H1 (cell line): ENCODE measurements around the gene ITIH1. TPM values are rescaled to one million over a fixed set of nuclear protein-coding genes. Genes with fewer than 3 reads are reported as not detected.

ENCODE experiments used
- CTCF ChIA-PET: fragments of 300-600 bp; sonication (Branson Sonifier 250); formaldehyde crosslinking; loops from one replicate; lab custom pipeline; 2021; ENCODE audit not compliant: partially characterized antibody; lab: Charles Lee
- POLR2A ChIA-PET: fragments of 300-600 bp; sonication (Branson Sonifier 250); formaldehyde crosslinking; loops from one replicate; lab custom pipeline; 2021; ENCODE audit warnings: inconsistent platforms; ENCODE audit not compliant: partially characterized antibody; lab: Charles Lee
- DNase-seq, 2 experiments: peaks; one replicate each; pipeline versions ENCODE4 v3.0.0 to v3.0.0-alpha.2; 2010 to 2022; ENCODE audit warnings: low spot score in 2 of 2, low read depth in 1 of 2, mixed read lengths in 1 of 2
- FAIRE-seq: peaks from 2 replicates; lab custom pipeline; 2011; peaks lifted over from hg19 to GRCh38; lab: Jason Lieb, UNC
- H2AFZ ChIP-seq: 2 replicates; pipeline ENCODE4 v1.8.1; 2012; ENCODE audit warnings: low read length, inconsistent platforms
- H2AK5ac ChIP-seq: 2 replicates; pipeline ENCODE4 v1.6.1; 2013; ENCODE audit warnings: low read depth, low read length
- H2BK120ac ChIP-seq: replicated peaks from 2 replicates; pipeline ENCODE3; 2013; ENCODE audit warnings: low read depth, low read length, inconsistent platforms
- H2BK12ac ChIP-seq: 2 replicates; pipeline ENCODE4 v1.6.1; 2013; ENCODE audit warnings: low read depth, low read length
- H2BK15ac ChIP-seq: 2 replicates; pipeline ENCODE4 v1.6.1; 2013; ENCODE audit warnings: low read length
- H2BK20ac ChIP-seq: 2 replicates; pipeline ENCODE4 v1.6.1; 2013; ENCODE audit warnings: low read length
- H2BK5ac ChIP-seq: 2 replicates; pipeline ENCODE4 v1.6.1; 2013; ENCODE audit warnings: low read depth, low read length
- H3K14ac ChIP-seq: 2 replicates; pipeline ENCODE4 v1.6.1; 2013; ENCODE audit warnings: inconsistent platforms; ENCODE audit not compliant: insufficient read length
- H3K18ac ChIP-seq: 2 replicates; pipeline ENCODE4 v1.6.1; 2013; ENCODE audit warnings: low read length; ENCODE audit errors: extremely low read depth
- H3K23ac ChIP-seq: 2 replicates; pipeline ENCODE4 v1.6.1; 2013; ENCODE audit warnings: inconsistent platforms; ENCODE audit not compliant: insufficient read length
- H3K23me2 ChIP-seq: 2 replicates; pipeline ENCODE4 v1.6.1; 2013; ENCODE audit warnings: low read depth, low read length
- H3K27ac ChIP-seq: 2 replicates; pipeline ENCODE4 v1.6.1; 2011; ENCODE audit warnings: low read depth, low read length, inconsistent platforms
- H3K27me3 ChIP-seq, 4 experiments: replicated peaks in 1 of 4; 1 replicate in 1 of 4; 2 replicates in 3 of 4; pipeline versions ENCODE4 v1.6.1 to v1.8.1; 2011 to 2013; ENCODE audit warnings: low read length in 3 of 4, mild to moderate bottlenecking in 3 of 4, inconsistent platforms in 2 of 4, mixed read lengths in 2 of 4, moderate library complexity in 1 of 4; ENCODE audit not compliant: control insufficient read depth in 3 of 4, insufficient read depth in 3 of 4; ENCODE audit errors: extremely low read depth in 1 of 4
- H3K36me3 ChIP-seq, 4 experiments: 2 replicates each; pipeline versions ENCODE4 v1.6.1 to v1.8.1; 2011 to 2013; ENCODE audit warnings: mild to moderate bottlenecking in 4 of 4, low read length in 3 of 4, moderate library complexity in 2 of 4, control low read depth in 1 of 4, inconsistent platforms in 1 of 4; ENCODE audit not compliant: insufficient read depth in 4 of 4, control insufficient read depth in 2 of 4
- H3K4ac ChIP-seq: replicated peaks from 2 replicates; pipeline ENCODE3; 2013; ENCODE audit warnings: low read length, low read depth, mixed read lengths, inconsistent platforms; ENCODE audit not compliant: insufficient read length
- H3K4me1 ChIP-seq, 4 experiments: replicated peaks in 1 of 4; 1 replicate in 1 of 4; 2 replicates in 3 of 4; pipeline versions ENCODE4 v1.6.1 to v1.8.1; 2011 to 2013; ENCODE audit warnings: low read length in 3 of 4, inconsistent platforms in 2 of 4, mixed read lengths in 1 of 4; ENCODE audit not compliant: insufficient read depth in 4 of 4, control insufficient read depth in 3 of 4
- H3K4me2 ChIP-seq, 2 experiments: 2 replicates each; pipeline versions ENCODE4 v1.6.1 to v1.8.1; 2011 to 2013; ENCODE audit warnings: low read depth in 2 of 2, low read length in 2 of 2, control low read depth in 1 of 2, inconsistent platforms in 1 of 2, mild to moderate bottlenecking in 1 of 2; ENCODE audit not compliant: insufficient read depth in 1 of 2
- H3K4me3 ChIP-seq, 4 experiments: fragments of 200-600, 300-600 bp in 1 of 4; sonication (generic), shearing (Covaris generic), sonication (Bioruptor Twin) in 1 of 4; 2 replicates each; pipeline versions ENCODE4 v1.5.1 to v1.8.1; 2011 to 2016; ENCODE audit warnings: low read length in 4 of 4, low read depth in 3 of 4, control low read depth in 2 of 4, inconsistent platforms in 2 of 4, mild to moderate bottlenecking in 2 of 4, mixed read lengths in 1 of 4, moderate library complexity in 1 of 4; ENCODE audit not compliant: insufficient read depth in 2 of 4; ENCODE audit errors: extremely low read depth in 1 of 4
- H3K56ac ChIP-seq: replicated peaks from 2 replicates; pipeline ENCODE3; 2013; ENCODE audit warnings: low read depth, mild to moderate bottlenecking, mixed read lengths, low read length, inconsistent platforms; ENCODE audit not compliant: insufficient read length
- H3K79me1 ChIP-seq: 2 replicates; pipeline ENCODE4 v1.6.1; 2013; ENCODE audit warnings: low read depth, low read length, control low read depth
- H3K79me2 ChIP-seq, 2 experiments: 2 replicates each; pipeline versions ENCODE4 v1.6.1 to v1.8.1; 2012 to 2013; ENCODE audit warnings: low read length in 2 of 2, mild to moderate bottlenecking in 2 of 2, inconsistent platforms in 1 of 2; ENCODE audit not compliant: insufficient read depth in 2 of 2, control insufficient read depth in 1 of 2
- H3K9ac ChIP-seq, 4 experiments: replicated peaks in 1 of 4; 1 replicate in 1 of 4; 2 replicates in 3 of 4; pipeline versions ENCODE4 v1.6.1 to v1.8.1; 2011 to 2013; ENCODE audit warnings: low read depth in 3 of 4, low read length in 3 of 4, control low read depth in 2 of 4, mild to moderate bottlenecking in 2 of 4, moderate library complexity in 2 of 4, inconsistent platforms in 1 of 4; ENCODE audit errors: extremely low read depth in 1 of 4
- H3K9me3 ChIP-seq, 2 experiments: 2 replicates each; pipeline versions ENCODE4 v1.6.1 to v1.8.1; 2012 to 2013; ENCODE audit warnings: mild to moderate bottlenecking in 2 of 2, moderate library complexity in 2 of 2, control low read depth in 1 of 2, inconsistent platforms in 1 of 2, low read depth in 1 of 2, low read length in 1 of 2, mixed read lengths in 1 of 2; ENCODE audit not compliant: insufficient read depth in 2 of 2
- H4K20me1 ChIP-seq, 2 experiments: replicated peaks in 1 of 2; 2 replicates each; pipeline versions ENCODE3 to v1.8.1; 2011 to 2013; ENCODE audit warnings: inconsistent platforms in 2 of 2, low read length in 2 of 2, mild to moderate bottlenecking in 1 of 2; ENCODE audit not compliant: insufficient read depth in 2 of 2, control insufficient read depth in 1 of 2
- H4K5ac ChIP-seq: 2 replicates; pipeline ENCODE4 v1.6.1; 2013; ENCODE audit warnings: low read length, low read depth, mixed read lengths, inconsistent platforms; ENCODE audit not compliant: insufficient read length
- H4K8ac ChIP-seq: 2 replicates; pipeline ENCODE4 v1.8.0; 2013; ENCODE audit warnings: mild to moderate bottlenecking, moderate library complexity, low read length, inconsistent platforms; ENCODE audit not compliant: insufficient read depth; ENCODE audit errors: extremely low read depth
- H4K91ac ChIP-seq: replicated peaks from 2 replicates; pipeline ENCODE3; 2013; ENCODE audit warnings: low read length, mixed read lengths, inconsistent platforms; ENCODE audit not compliant: insufficient read length
- BACH1 ChIP-seq: IDR thresholded peaks from 2 replicates; pipeline ENCODE4 v1.6.1; 2012; ENCODE audit warnings: low read length, improper control_type of control experiment
- CBX8 ChIP-seq: fragments of 300-800, 300-1000 bp; sonication (generic); IDR thresholded peaks from 2 replicates; pipeline ENCODE4 v1.7.1; 2016; ENCODE audit warnings: low read depth, low read length, borderline replicate concordance
- CTBP2 ChIP-seq: IDR thresholded peaks from 2 replicates; pipeline ENCODE4 v1.7.0; 2011; ENCODE audit warnings: borderline replicate concordance, mild to moderate bottlenecking, moderate library complexity, mixed read lengths, low read length; ENCODE audit not compliant: insufficient read depth, insufficient read length
- POU5F1 ChIP-seq: IDR thresholded peaks from 2 replicates; pipeline ENCODE4 v1.6.1; 2011; ENCODE audit warnings: low read depth, mild to moderate bottlenecking, low read length, moderate library complexity
- SIN3A ChIP-seq, 2 experiments: IDR thresholded peaks in 1 of 2; conservative IDR thresholded peaks in 1 of 2; 2 replicates each; pipeline ENCODE4 v1.6.1; 2011 to 2012; ENCODE audit warnings: low read length in 2 of 2, improper control_type of control experiment in 1 of 2, low read depth in 1 of 2, mild to moderate bottlenecking in 1 of 2
- SP4 ChIP-seq: IDR thresholded peaks from 2 replicates; pipeline ENCODE4 v1.6.1; 2012; ENCODE audit warnings: low read length, inconsistent platforms
- SRF ChIP-seq: IDR thresholded peaks from 2 replicates; pipeline ENCODE4 v1.6.1; 2011; ENCODE audit warnings: mild to moderate bottlenecking, low read depth, low read length, moderate library complexity
- WGBS, 2 experiments: shearing (Covaris generic) in 1 of 2; methylation state at CpG; one replicate each; pipeline versions ENCODE4 v1.1.6 to v1.1.7; 2013 to 2015; ENCODE audit warnings: low lambda C conversion rate in 2 of 2, mixed read lengths in 2 of 2, inconsistent platforms in 1 of 2, low coverage in 1 of 2, missing lambda C conversion rate in 1 of 2; ENCODE audit not compliant: insufficient replicate concordance in 2 of 2, insufficient coverage in 1 of 2, insufficient read length in 1 of 2; ENCODE audit errors: extremely low coverage in 1 of 2, missing lambda C conversion rate in 1 of 2; 5-methylcytosine and 5-hydroxymethylcytosine counted together
- polyA plus RNA-seq, 7 experiments: library from polyadenylated mRNA; depleted of rRNA in 3 of 7; stranded (reverse) in 5 of 7; unstranded in 2 of 7; fragments of >200 nt in 5 of 7; fragments of 200-250 nt in 2 of 7; gene quantifications; 1 replicate in 5 of 7; 2 replicates in 1 of 7; 4 replicates in 1 of 7; pipeline versions ENCODE4 v1.2.1 to v1.2.3, GENCODE V29; 2011 to 2013; ENCODE audit warnings: missing spikeins in 2 of 7, mixed read lengths in 2 of 7
- total RNA-seq: library from RNA; stranded (reverse); fragmentation: NEBNext Ultra II Directional; extraction: Animal tissue kit (Norgen Biotek cat#: 25700); gene quantifications from 2 replicates; pipeline ENCODE4 v1.2.1, GENCODE V29; 2021

The ITIH1 gene
- total and polyA plus RNA-seq, 2 of the 8 experiments (the other 6 are each of a cell fraction or from before 2014, with no cell fraction given), result not detected

DNA sequence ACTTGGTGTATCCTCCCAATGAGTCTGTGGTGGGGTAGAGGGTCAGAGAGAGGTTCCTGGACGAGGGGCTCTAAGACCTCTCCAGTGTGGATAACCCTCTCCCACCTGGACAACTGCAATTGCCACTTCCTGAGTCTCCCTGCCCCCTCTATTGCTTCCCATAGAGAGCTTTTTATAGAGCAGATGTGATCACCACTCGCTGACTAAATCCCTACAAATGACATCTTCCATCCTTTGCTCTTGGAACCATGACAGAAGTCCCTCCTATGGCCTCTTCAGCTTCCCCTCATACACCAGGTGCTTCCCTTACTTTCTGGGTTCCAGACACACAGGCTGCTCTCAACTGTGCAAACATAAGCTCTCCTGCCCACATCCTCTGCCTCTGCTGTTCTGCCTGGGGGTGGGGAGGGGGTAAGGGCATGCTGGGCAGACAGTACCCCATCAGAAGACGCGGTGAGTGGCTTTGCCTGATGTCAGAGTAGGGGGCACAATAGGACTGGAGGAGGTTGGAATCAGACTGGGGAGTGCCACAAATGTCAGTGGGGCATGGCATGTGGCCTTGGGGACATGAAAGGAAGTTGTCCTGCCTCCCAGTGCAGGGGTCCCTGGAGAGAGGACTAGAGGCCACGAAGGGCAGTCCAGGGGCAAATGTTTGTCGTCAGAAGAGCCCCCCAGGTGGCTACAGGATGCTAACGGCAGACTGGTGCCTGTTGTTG is 32.4 kb downstream of the ITIH1 start:
- Histone ChIP-seq H3K23me2 (peaks cover 5% of the 10 kb centered on the region; the same call in 1 of the 2 replicates), H3K4me1 (no peaks in the 10 kb centered on the region), H3K27me3 (no peaks in the 10 kb centered on the region; a peak in 1 of 7 replicates), H3K18ac (no peak overlapping the region), H3K79me1 (no peaks in the 10 kb centered on the region), H2BK12ac (no peak overlapping the region), H3K9me3 (no peaks in the 10 kb centered on the region), H2BK15ac (no peak overlapping the region)
- ChIA-PET POLR2A (no interaction called here), CTCF (interaction anchor here (1.3 to 3.0 kb wide), 4 partner anchors 11 to 22 kb away, joined by 3 to 12 read pairs (median 7); no protein-coding TSS in a partner anchor)
- TF ChIP-seq CBX8 (no peak), SP4 (no peak), BACH1 (no peak), SRF (no peak), POU5F1 (no peak), CTBP2 (no peak), SIN3A (conservative IDR thresholded peaks at IDR 0.05 in 1 of 2, IDR thresholded peaks at IDR 0.05 in 1 of 2; ENCODE audit: low read depth in 1 of 2, low read length in 2 of 2) (no peak)
- TF ChIP-seq, all 59 proteins: peak for 0
- no peak overlapping the region for H4K5ac ChIP-seq
- 86% methylated on average over 7 of the region's 7 CpGs; no CpG with 5 or more reads in 1 of the 2 experiments for WGBS, 2 experiments
- H2AK5ac ChIP-seq, result no peak overlapping the region
- no peak overlapping the region for H4K91ac ChIP-seq
- FAIRE-seq (no peak), DNase-seq (no peak)
- no peak overlapping the region for H3K9ac ChIP-seq
- H4K8ac ChIP-seq, result no peak overlapping the region
- H2BK5ac ChIP-seq, result no peak overlapping the region
- H3K4ac ChIP-seq, result no peak overlapping the region
- no peak overlapping the region for H3K4me2 ChIP-seq
- H3K79me2 ChIP-seq, result no peaks in the 10 kb centered on the region
- no peak overlapping the region for H3K14ac ChIP-seq
- H3K36me3 ChIP-seq, result no peaks in the 10 kb centered on the region
- H3K27ac ChIP-seq, result no peak overlapping the region
- H3K23ac ChIP-seq, result no peak overlapping the region
- no peak overlapping the region for H2AFZ ChIP-seq
- no peak overlapping the region for H3K56ac ChIP-seq
- H4K20me1 ChIP-seq, result no peaks in the 10 kb centered on the region
- no peak overlapping the region for H2BK20ac ChIP-seq
- no peak overlapping the region for H2BK120ac ChIP-seq
- H3K4me3 ChIP-seq, result no peak overlapping the region
